ENCODE measurements around the gene LTF. TPM values are rescaled to one million over a fixed set of nuclear protein-coding genes. Genes with fewer than 3 reads are reported as not detected.
"Not testable (repeated sequence)": the region's sequence is repeated elsewhere in the genome, so short reads cannot be mapped to it uniquely, and the experiment has no call there.

The LTF gene
- total and polyA plus RNA-seq, 2 donors: 0.66 to 3.3 TPM

DNA sequence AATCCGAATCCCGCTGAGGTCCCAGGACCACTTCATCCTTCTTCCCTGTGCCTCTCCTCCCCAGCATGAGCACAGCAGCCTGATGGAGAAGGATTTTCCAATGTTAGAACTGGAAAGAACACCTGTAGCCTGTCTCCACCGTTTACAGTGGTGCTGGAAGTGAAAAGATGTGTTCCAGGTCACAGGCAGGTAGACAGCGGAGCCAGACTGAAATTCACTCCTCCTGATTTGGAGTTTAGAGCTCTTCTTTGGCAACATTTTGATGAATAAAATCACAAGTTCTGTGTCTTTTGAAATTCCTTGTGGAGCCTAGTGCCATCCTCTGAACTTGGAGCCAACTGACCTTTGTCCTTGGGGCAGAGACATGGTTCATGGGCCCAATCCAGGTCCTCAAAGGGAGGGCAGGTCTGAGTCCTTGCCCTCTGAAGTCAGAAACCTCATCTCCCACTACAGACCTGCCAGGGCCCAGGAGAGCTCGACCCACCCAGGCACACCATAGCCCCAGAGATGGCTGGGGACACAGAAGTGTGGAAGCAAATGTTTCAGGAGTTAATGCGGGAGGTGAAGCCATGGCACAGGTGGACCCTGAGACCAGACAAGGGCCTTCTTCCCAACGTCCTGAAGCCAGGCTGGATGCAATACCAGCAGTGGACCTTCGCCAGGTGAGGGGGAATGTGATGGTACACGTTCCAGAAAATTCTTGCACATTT lies 33.0 kb upstream of the LTF start, which contains the start of gene RTP3:
TSS of gene RTP3 (plus strand) at position 421 of the 710 bp plus-strand sequence. CDS start at position 508, 87 bp downstream.
- WGBS: 82% methylated on average over 9 of the region's 9 CpGs

GRCh38 chr3:46496746-46497555 lies 32.2 kb upstream of the LTF start:
- no peaks in the 10 kb centered on the region for H3K4me1 ChIP-seq (ENCODE audit: insufficient read depth)
- no peaks in the 10 kb centered on the region for H3K36me3 ChIP-seq (ENCODE audit: insufficient read depth)
- H3K27ac ChIP-seq (ENCODE audit: low read depth): no peak overlapping the region
- DNase-seq (ENCODE audit: extremely low spot score): no peak
- 72% methylated on average over 9 of the region's 9 CpGs for WGBS
- H3K4me3 ChIP-seq (ENCODE audit: low read depth, low read length): no peak overlapping the region

More for the DNA sequence above, 33.0 kb upstream of the LTF start, which contains the start of gene RTP3:
- no peak within 1 kb of the TSS for H3K4me3 ChIP-seq (ENCODE audit: low read depth, low read length)
- H3K36me3 ChIP-seq (ENCODE audit: insufficient read depth): no peaks in the 10 kb centered on the region
- no peaks in the 10 kb centered on the region for H3K4me1 ChIP-seq (ENCODE audit: insufficient read depth)
- DNase-seq (ENCODE audit: extremely low spot score): no peak
- no peak within 1 kb of the TSS for H3K27ac ChIP-seq (ENCODE audit: low read depth)

GRCh38 chr3:46495901-46496456 lies 31.3 kb upstream of the LTF start:
- Histone ChIP-seq H3K4me1 (ENCODE audit: insufficient read depth) (no peaks in the 10 kb centered on the region), H3K4me3 (ENCODE audit: low read depth, low read length) (no peak overlapping the region), H3K27ac (ENCODE audit: low read depth) (no peak overlapping the region), H3K36me3 (ENCODE audit: insufficient read depth) (no peaks in the 10 kb centered on the region)
- no peak for DNase-seq (ENCODE audit: extremely low spot score)
- WGBS: 59% methylated on average over 5 of the region's 5 CpGs

GRCh38 chr3:46494491-46494890 lies 29.8 kb upstream of the LTF start:
- H3K36me3 ChIP-seq (ENCODE audit: insufficient read depth); DNase-seq (ENCODE audit: extremely low spot score); H3K27ac ChIP-seq (ENCODE audit: low read depth); H3K4me1 ChIP-seq (ENCODE audit: insufficient read depth); H3K4me3 ChIP-seq (ENCODE audit: low read depth, low read length): not testable (repeated sequence)
- 92% methylated on average over 32 of the region's 33 CpGs for WGBS

DNA sequence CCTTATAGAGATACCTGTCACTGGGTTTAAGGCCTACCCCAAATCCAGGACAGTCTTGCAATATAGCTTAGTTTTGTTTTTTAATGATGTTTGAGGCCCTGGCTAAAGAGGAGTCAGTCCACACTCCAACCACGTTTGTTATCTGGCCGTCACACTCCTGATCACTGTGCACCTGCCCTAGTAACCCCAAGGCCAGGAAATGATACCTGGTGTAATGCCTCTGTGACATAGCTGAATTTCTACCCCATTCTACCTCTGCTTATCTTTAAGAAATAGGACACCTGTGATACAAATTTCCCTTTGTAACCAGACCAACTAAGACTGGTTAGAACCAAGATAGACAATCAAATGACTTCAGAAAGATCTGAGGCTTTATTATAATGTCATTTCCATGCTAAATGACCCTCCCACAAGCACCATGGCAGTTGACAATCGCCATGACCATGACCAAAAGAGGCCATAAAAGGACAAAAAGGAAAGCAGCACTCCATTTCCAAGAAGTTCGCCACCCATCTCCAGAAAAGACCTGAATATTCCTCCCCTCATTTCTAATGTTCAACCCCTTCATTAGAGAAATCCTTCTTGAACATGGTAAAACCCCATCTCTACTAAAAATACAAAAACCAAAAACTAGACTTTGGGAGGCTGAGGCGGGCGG lies 28.3 kb upstream of the LTF start:
- Histone ChIP-seq H3K4me3 (ENCODE audit: low read depth, low read length) (no peak overlapping the region), H3K4me1 (ENCODE audit: insufficient read depth) (no peaks in the 10 kb centered on the region), H3K36me3 (ENCODE audit: insufficient read depth) (no peaks in the 10 kb centered on the region), H3K27ac (ENCODE audit: low read depth) (no peak overlapping the region)
- no peak for DNase-seq (ENCODE audit: extremely low spot score)
- 91% methylated on average over 6 of the region's 6 CpGs for WGBS

- Histone ChIP-seq H3K27ac (ENCODE audit: low read depth) (no peak overlapping the region), H3K4me1 (ENCODE audit: insufficient read depth) (no peaks in the 10 kb centered on the region), H3K36me3 (ENCODE audit: insufficient read depth) (no peaks in the 10 kb centered on the region), H3K4me3 (ENCODE audit: low read depth, low read length) (no peak overlapping the region)
- WGBS: 68% methylated on average over 11 of the region's 11 CpGs
- no peak for DNase-seq (ENCODE audit: extremely low spot score)
These were observed 26.7 kb upstream of the LTF start for GRCh38 chr3:46491089-46492070.

- no peak for DNase-seq (ENCODE audit: extremely low spot score)
- H3K4me3 ChIP-seq (ENCODE audit: low read depth, low read length): no peak overlapping the region
- H3K36me3 ChIP-seq (ENCODE audit: insufficient read depth): no peaks in the 10 kb centered on the region
- no peaks in the 10 kb centered on the region for H3K4me1 ChIP-seq (ENCODE audit: insufficient read depth)
- no peak overlapping the region for H3K27ac ChIP-seq (ENCODE audit: low read depth)
- WGBS: 77% methylated on average over 6 of the region's 6 CpGs
These were observed 25.8 kb upstream of the LTF start for GRCh38 chr3:46490338-46491084.

GRCh38 chr3:46489875-46490274 lies 25.2 kb upstream of the LTF start:
- H3K27ac ChIP-seq (ENCODE audit: low read depth): no peak overlapping the region
- H3K4me1 ChIP-seq (ENCODE audit: insufficient read depth): no peaks in the 10 kb centered on the region
- WGBS: 55% methylated on average over 1 of the region's 1 CpG
- no peak for DNase-seq (ENCODE audit: extremely low spot score)
- no peak overlapping the region for H3K4me3 ChIP-seq (ENCODE audit: low read depth, low read length)
- no peaks in the 10 kb centered on the region for H3K36me3 ChIP-seq (ENCODE audit: insufficient read depth)

- Histone ChIP-seq H3K27ac (ENCODE audit: low read depth) (no peak overlapping the region), H3K4me3 (ENCODE audit: low read depth, low read length) (no peak overlapping the region), H3K36me3 (ENCODE audit: insufficient read depth) (no peaks in the 10 kb centered on the region), H3K4me1 (ENCODE audit: insufficient read depth) (no peaks in the 10 kb centered on the region)
- WGBS: 82% methylated on average over 4 of the region's 4 CpGs
- DNase-seq (ENCODE audit: extremely low spot score): no peak
These were observed 24.7 kb upstream of the LTF start for GRCh38 chr3:46489381-46489780.

- no peak overlapping the region for H3K27ac ChIP-seq (ENCODE audit: low read depth)
- DNase-seq (ENCODE audit: extremely low spot score): peak; percentile 67
- no peaks in the 10 kb centered on the region for H3K4me1 ChIP-seq (ENCODE audit: insufficient read depth)
- no peaks in the 10 kb centered on the region for H3K36me3 ChIP-seq (ENCODE audit: insufficient read depth)
- H3K4me3 ChIP-seq (ENCODE audit: low read depth, low read length): no peak overlapping the region
- 15% methylated on average over 26 of the region's 26 CpGs for WGBS
These were observed 24.1 kb upstream of the LTF start for GRCh38 chr3:46488735-46489361.

- no peak for DNase-seq (ENCODE audit: extremely low spot score)
- no peaks in the 10 kb centered on the region for H3K4me1 ChIP-seq (ENCODE audit: insufficient read depth)
- no peaks in the 10 kb centered on the region for H3K36me3 ChIP-seq (ENCODE audit: insufficient read depth)
- 86% methylated on average over 4 of the region's 4 CpGs for WGBS
- no peak overlapping the region for H3K4me3 ChIP-seq (ENCODE audit: low read depth, low read length)
- no peak overlapping the region for H3K27ac ChIP-seq (ENCODE audit: low read depth)
These were observed 21.1 kb upstream of the LTF start for GRCh38 chr3:46485779-46486175.

All from urinary bladder (tissue), 4 donors.